ENCODE measurements around the gene INHBC.

DNA sequence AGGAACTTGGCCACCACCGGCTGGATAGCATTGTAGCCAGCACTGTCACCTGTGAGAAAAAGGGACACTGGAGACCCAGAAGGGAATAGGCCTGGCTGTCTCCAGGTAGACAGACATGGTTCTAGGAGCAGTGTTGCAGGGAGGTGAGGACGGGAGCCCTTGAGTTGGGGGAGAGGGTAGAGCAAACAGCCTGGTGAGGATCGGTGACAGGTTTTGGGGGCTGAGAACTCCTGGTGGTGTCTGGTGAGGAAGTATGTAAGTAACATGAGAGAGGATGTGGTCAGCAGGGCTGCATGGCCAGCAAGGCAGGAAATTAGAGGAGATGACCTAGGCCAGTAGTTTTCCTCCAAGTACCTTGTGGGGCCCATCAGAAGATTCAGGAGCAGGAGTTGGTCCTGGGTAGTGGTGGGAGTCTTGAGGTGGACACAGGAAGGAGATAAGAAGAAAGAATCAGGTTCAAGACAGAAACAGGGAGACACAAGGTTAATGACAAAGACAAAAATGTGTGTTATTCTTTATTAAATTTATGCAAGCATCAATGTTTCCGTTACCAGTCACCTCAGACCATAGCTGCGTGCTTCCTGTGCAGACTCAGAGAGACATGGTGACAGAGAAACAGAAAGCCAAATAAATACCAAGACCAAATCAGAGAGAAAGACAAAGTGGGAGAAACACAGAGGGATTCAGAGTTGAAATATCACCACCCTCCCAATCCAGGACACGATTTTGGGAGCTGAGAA, 45.0 kb downstream of the INHBC start, which contains the start of gene ARHGAP9:
- TF ChIP-seq, protein P1, sequence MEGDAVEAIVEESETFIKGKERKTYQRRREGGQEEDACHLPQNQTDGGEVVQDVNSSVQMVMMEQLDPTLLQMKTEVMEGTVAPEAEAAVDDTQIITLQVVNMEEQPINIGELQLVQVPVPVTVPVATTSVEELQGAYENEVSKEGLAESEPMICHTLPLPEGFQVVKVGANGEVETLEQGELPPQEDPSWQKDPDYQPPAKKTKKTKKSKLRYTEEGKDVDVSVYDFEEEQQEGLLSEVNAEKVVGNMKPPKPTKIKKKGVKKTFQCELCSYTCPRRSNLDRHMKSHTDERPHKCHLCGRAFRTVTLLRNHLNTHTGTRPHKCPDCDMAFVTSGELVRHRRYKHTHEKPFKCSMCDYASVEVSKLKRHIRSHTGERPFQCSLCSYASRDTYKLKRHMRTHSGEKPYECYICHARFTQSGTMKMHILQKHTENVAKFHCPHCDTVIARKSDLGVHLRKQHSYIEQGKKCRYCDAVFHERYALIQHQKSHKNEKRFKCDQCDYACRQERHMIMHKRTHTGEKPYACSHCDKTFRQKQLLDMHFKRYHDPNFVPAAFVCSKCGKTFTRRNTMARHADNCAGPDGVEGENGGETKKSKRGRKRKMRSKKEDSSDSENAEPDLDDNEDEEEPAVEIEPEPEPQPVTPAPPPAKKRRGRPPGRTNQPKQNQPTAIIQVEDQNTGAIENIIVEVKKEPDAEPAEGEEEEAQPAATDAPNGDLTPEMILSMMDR (IDR thresholded peaks at IDR 0.05; ENCODE audit: insufficient read depth, low read length) = no peak
- TF ChIP-seq POLR2AphosphoS5 (IDR thresholded peaks at IDR 0.05; ENCODE audit: low read depth) = no peak
- TF ChIP-seq, protein P2, sequence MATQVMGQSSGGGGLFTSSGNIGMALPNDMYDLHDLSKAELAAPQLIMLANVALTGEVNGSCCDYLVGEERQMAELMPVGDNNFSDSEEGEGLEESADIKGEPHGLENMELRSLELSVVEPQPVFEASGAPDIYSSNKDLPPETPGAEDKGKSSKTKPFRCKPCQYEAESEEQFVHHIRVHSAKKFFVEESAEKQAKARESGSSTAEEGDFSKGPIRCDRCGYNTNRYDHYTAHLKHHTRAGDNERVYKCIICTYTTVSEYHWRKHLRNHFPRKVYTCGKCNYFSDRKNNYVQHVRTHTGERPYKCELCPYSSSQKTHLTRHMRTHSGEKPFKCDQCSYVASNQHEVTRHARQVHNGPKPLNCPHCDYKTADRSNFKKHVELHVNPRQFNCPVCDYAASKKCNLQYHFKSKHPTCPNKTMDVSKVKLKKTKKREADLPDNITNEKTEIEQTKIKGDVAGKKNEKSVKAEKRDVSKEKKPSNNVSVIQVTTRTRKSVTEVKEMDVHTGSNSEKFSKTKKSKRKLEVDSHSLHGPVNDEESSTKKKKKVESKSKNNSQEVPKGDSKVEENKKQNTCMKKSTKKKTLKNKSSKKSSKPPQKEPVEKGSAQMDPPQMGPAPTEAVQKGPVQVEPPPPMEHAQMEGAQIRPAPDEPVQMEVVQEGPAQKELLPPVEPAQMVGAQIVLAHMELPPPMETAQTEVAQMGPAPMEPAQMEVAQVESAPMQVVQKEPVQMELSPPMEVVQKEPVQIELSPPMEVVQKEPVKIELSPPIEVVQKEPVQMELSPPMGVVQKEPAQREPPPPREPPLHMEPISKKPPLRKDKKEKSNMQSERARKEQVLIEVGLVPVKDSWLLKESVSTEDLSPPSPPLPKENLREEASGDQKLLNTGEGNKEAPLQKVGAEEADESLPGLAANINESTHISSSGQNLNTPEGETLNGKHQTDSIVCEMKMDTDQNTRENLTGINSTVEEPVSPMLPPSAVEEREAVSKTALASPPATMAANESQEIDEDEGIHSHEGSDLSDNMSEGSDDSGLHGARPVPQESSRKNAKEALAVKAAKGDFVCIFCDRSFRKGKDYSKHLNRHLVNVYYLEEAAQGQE (IDR thresholded peaks at IDR 0.05; ENCODE audit: insufficient replicate concordance, low read depth) = no peak

Data from HL-60 (cell line).